Erythroblast (primary cell): ENCODE results near the gene DYNLRB2.
A peak's percentile ranks its signal among the peaks of the same experiment; 100 is the strongest.

Source experiments
- GATA1 ChIP-seq: IDR thresholded peaks from 2 replicates; pipeline ENCODE4 v1.6.1; 2011; ENCODE audit warnings: low read depth, mild to moderate bottlenecking, control low read depth, low read length, moderate library complexity
- POLR2A ChIP-seq: IDR thresholded peaks from 2 replicates; pipeline ENCODE4 v1.6.1; 2011; ENCODE audit warnings: mild to moderate bottlenecking, low read length

DNA sequence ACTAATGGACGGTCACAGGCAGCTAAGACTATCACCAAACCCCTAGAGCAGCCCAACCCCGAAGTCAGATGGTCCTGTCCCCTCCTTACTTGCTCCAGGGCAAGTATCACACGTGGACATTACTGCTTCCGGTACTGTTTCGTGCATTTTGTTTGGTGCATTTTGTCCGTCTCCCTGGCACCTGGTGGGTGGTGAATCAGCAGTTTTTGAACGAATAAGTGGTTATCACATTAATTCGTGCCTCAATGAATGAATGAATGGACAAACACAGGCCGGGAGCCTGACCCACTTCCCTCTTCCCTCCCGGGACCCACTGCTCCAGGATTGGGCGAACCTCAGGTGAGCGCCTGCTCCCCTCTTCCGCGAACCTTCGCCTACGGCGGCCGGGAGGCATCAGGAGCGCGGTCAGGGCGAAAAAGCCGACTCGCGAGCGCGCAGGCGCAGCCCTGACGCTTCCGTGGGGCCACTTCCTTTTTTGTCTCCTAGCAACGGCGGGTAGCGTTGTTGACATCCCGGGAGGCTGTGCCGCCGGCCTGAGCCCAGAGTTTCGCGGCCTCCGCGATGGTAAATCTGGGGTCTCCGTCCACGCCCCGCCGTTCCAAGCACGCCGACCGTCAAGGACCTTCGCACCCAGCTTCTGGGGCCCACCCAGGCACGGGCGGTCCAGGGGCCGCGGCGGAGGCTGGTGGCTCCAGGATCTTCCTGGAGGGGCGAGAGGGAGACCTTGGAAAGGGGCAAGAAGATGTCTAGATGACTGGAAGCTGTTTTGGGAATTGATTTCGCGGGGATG lies at the start of gene DYNLRB2:
- TF ChIP-seq POLR2A: peak; percentile 82
- TF ChIP-seq GATA1: no peak
